Measurements from ENCODE around the gene PCDH15. TPM values are rescaled to one million over a fixed set of nuclear protein-coding genes. Genes with fewer than 3 reads are reported as not detected.

PCDH15 gene
- total RNA-seq (0.14 TPM), polyA plus RNA-seq (0.09 TPM)
- long read RNA-seq, donor 1, result 0 reads
- long read RNA-seq, donor 2, result 0 reads
- long read RNA-seq, donor 3, result 0 reads
- long read RNA-seq, donor 4, result 0 reads
- long read RNA-seq, donor 5, result 0 reads
- long read RNA-seq, donor 6, result 0 reads
- long read RNA-seq, donor 7, result 0 reads
- long read RNA-seq, donor 8, result 0 reads
- long read RNA-seq, donor 9, result 0 reads
- long read RNA-seq, donor 10, result 0 reads

GRCh38 chr10:54800741-54801421, at the start of gene PCDH15:
Gene PCDH15, minus strand, starts transcription at chr10:54801231. Its CDS starts 136,969 bp downstream, at chr10:54664262.
- no peaks in the 10 kb centered on the region for H3K4me1 ChIP-seq (ENCODE audit: control insufficient read depth in 2 of 2, insufficient read depth in 2 of 2, low read length in 2 of 2)
- no peaks in the 10 kb centered on the region for H3K9me3 ChIP-seq (ENCODE audit: control insufficient read depth in 2 of 2, insufficient read depth in 1 of 2, low read length in 1 of 2)
- H3K36me3 ChIP-seq (ENCODE audit: control insufficient read depth in 2 of 2, insufficient read depth in 2 of 2, low read length in 1 of 2), result no peaks in the 10 kb centered on the region
- 43% methylated on average over 10 of the region's 10 CpGs for WGBS
- no peak within 1 kb of the TSS for H3K4me3 ChIP-seq (ENCODE audit: low read length in 2 of 2)
- no peak within 1 kb of the TSS for H3K27ac ChIP-seq (ENCODE audit: low read depth in 1 of 2, low read length in 1 of 2)
- H3K27me3 ChIP-seq (ENCODE audit: control insufficient read depth in 2 of 2, insufficient read depth in 1 of 2, low read length in 1 of 2), result no peaks in the 10 kb centered on the region
- peak in 1 of 9 donors; percentile 3 for DNase-seq (ENCODE audit: low read depth in 6 of 9, low spot score in 9 of 9)

GRCh38 chr10:54843932-54844331, 42.9 kb upstream of the PCDH15 start:
- no peaks in the 10 kb centered on the region for H3K36me3 ChIP-seq (ENCODE audit: control insufficient read depth in 2 of 2, insufficient read depth in 2 of 2, low read length in 1 of 2)
- H3K27ac ChIP-seq (ENCODE audit: low read depth in 1 of 2, low read length in 1 of 2), result no peak overlapping the region
- no peaks in the 10 kb centered on the region for H3K27me3 ChIP-seq (ENCODE audit: control insufficient read depth in 2 of 2, insufficient read depth in 1 of 2, low read length in 1 of 2)
- H3K4me1 ChIP-seq (ENCODE audit: control insufficient read depth in 2 of 2, insufficient read depth in 2 of 2, low read length in 2 of 2), result no peaks in the 10 kb centered on the region
- no peak overlapping the region for H3K4me3 ChIP-seq (ENCODE audit: low read length in 2 of 2)
- no peaks in the 10 kb centered on the region for H3K9me3 ChIP-seq (ENCODE audit: control insufficient read depth in 2 of 2, insufficient read depth in 1 of 2, low read length in 1 of 2)
- no peak for DNase-seq (ENCODE audit: low read depth in 6 of 9, low spot score in 9 of 9)

- Histone ChIP-seq H3K27ac (ENCODE audit: low read depth in 1 of 2, low read length in 1 of 2) (no peak overlapping the region), H3K27me3 (ENCODE audit: control insufficient read depth in 2 of 2, insufficient read depth in 1 of 2, low read length in 1 of 2) (no peaks in the 10 kb centered on the region), H3K9me3 (ENCODE audit: control insufficient read depth in 2 of 2, insufficient read depth in 1 of 2, low read length in 1 of 2) (no peaks in the 10 kb centered on the region), H3K4me3 (ENCODE audit: low read length in 2 of 2) (no peak overlapping the region), H3K4me1 (ENCODE audit: control insufficient read depth in 2 of 2, insufficient read depth in 2 of 2, low read length in 2 of 2) (no peaks in the 10 kb centered on the region), H3K36me3 (ENCODE audit: control insufficient read depth in 2 of 2, insufficient read depth in 2 of 2, low read length in 1 of 2) (no peaks in the 10 kb centered on the region)
- 84% methylated on average over 5 of the region's 5 CpGs for whole genome bisulfite sequencing
- no peak for DNase-seq (ENCODE audit: low read depth in 6 of 9, low spot score in 9 of 9)
These were observed 42.1 kb upstream of the PCDH15 start for GRCh38 chr10:54843085-54843646.

GRCh38 chr10:54837479-54837878, 36.4 kb upstream of the PCDH15 start:
- no peak overlapping the region for H3K4me3 ChIP-seq (ENCODE audit: low read length in 2 of 2)
- H3K27me3 ChIP-seq (ENCODE audit: control insufficient read depth in 2 of 2, insufficient read depth in 1 of 2, low read length in 1 of 2), result no peaks in the 10 kb centered on the region
- H3K9me3 ChIP-seq (ENCODE audit: control insufficient read depth in 2 of 2, insufficient read depth in 1 of 2, low read length in 1 of 2), result no peaks in the 10 kb centered on the region
- H3K4me1 ChIP-seq (ENCODE audit: control insufficient read depth in 2 of 2, insufficient read depth in 2 of 2, low read length in 2 of 2), result no peaks in the 10 kb centered on the region
- no peak for DNase-seq (ENCODE audit: low read depth in 6 of 9, low spot score in 9 of 9)
- H3K36me3 ChIP-seq (ENCODE audit: control insufficient read depth in 2 of 2, insufficient read depth in 2 of 2, low read length in 1 of 2), result no peaks in the 10 kb centered on the region
- no peak overlapping the region for H3K27ac ChIP-seq (ENCODE audit: low read depth in 1 of 2, low read length in 1 of 2)
- 86% methylated on average over 5 of the region's 5 CpGs for WGBS

- no peak overlapping the region for H3K27ac ChIP-seq (ENCODE audit: low read depth in 1 of 2, low read length in 1 of 2)
- H3K36me3 ChIP-seq (ENCODE audit: control insufficient read depth in 2 of 2, insufficient read depth in 2 of 2, low read length in 1 of 2), result no peaks in the 10 kb centered on the region
- 47% methylated on average over 2 of the region's 2 CpGs for WGBS
- no peaks in the 10 kb centered on the region for H3K9me3 ChIP-seq (ENCODE audit: control insufficient read depth in 2 of 2, insufficient read depth in 1 of 2, low read length in 1 of 2)
- no peaks in the 10 kb centered on the region for H3K4me1 ChIP-seq (ENCODE audit: control insufficient read depth in 2 of 2, insufficient read depth in 2 of 2, low read length in 2 of 2)
- no peak for DNase-seq (ENCODE audit: low read depth in 6 of 9, low spot score in 9 of 9)
- no peaks in the 10 kb centered on the region for H3K27me3 ChIP-seq (ENCODE audit: control insufficient read depth in 2 of 2, insufficient read depth in 1 of 2, low read length in 1 of 2)
- H3K4me3 ChIP-seq (ENCODE audit: low read length in 2 of 2), result no peak overlapping the region
These were observed 32.0 kb upstream of the PCDH15 start for GRCh38 chr10:54833029-54833428.

GRCh38 chr10:54826994-54827560, 26.0 kb upstream of the PCDH15 start:
- Histone ChIP-seq H3K4me3 (ENCODE audit: low read length in 2 of 2) (no peak overlapping the region), H3K27ac (ENCODE audit: low read depth in 1 of 2, low read length in 1 of 2) (no peak overlapping the region), H3K27me3 (ENCODE audit: control insufficient read depth in 2 of 2, insufficient read depth in 1 of 2, low read length in 1 of 2) (no peaks in the 10 kb centered on the region), H3K4me1 (ENCODE audit: control insufficient read depth in 2 of 2, insufficient read depth in 2 of 2, low read length in 2 of 2) (no peaks in the 10 kb centered on the region), H3K36me3 (ENCODE audit: control insufficient read depth in 2 of 2, insufficient read depth in 2 of 2, low read length in 1 of 2) (no peaks in the 10 kb centered on the region), H3K9me3 (ENCODE audit: control insufficient read depth in 2 of 2, insufficient read depth in 1 of 2, low read length in 1 of 2) (no peaks in the 10 kb centered on the region)
- 84% methylated on average over 1 of the region's 1 CpG for WGBS
- DNase-seq (ENCODE audit: low read depth in 6 of 9, low spot score in 9 of 9), result no peak

GRCh38 chr10:54815583-54815982, 14.6 kb upstream of the PCDH15 start:
- Histone ChIP-seq H3K27me3 (ENCODE audit: control insufficient read depth in 2 of 2, insufficient read depth in 1 of 2, low read length in 1 of 2) (no peaks in the 10 kb centered on the region), H3K4me3 (ENCODE audit: low read length in 2 of 2) (no peak overlapping the region), H3K27ac (ENCODE audit: low read depth in 1 of 2, low read length in 1 of 2) (no peak overlapping the region), H3K36me3 (ENCODE audit: control insufficient read depth in 2 of 2, insufficient read depth in 2 of 2, low read length in 1 of 2) (no peaks in the 10 kb centered on the region), H3K9me3 (ENCODE audit: control insufficient read depth in 2 of 2, insufficient read depth in 1 of 2, low read length in 1 of 2) (no peaks in the 10 kb centered on the region), H3K4me1 (ENCODE audit: control insufficient read depth in 2 of 2, insufficient read depth in 2 of 2, low read length in 2 of 2) (no peaks in the 10 kb centered on the region)
- WGBS, result 88% methylated on average over 2 of the region's 2 CpGs
- DNase-seq (ENCODE audit: low read depth in 6 of 9, low spot score in 9 of 9), result no peak

- 96% methylated on average over 1 of the region's 1 CpG for WGBS
- H3K4me1 ChIP-seq (ENCODE audit: control insufficient read depth in 2 of 2, insufficient read depth in 2 of 2, low read length in 2 of 2), result no peaks in the 10 kb centered on the region
- H3K36me3 ChIP-seq (ENCODE audit: control insufficient read depth in 2 of 2, insufficient read depth in 2 of 2, low read length in 1 of 2), result no peaks in the 10 kb centered on the region
- H3K27ac ChIP-seq (ENCODE audit: low read depth in 1 of 2, low read length in 1 of 2), result no peak overlapping the region
- no peak for DNase-seq (ENCODE audit: low read depth in 6 of 9, low spot score in 9 of 9)
- H3K27me3 ChIP-seq (ENCODE audit: control insufficient read depth in 2 of 2, insufficient read depth in 1 of 2, low read length in 1 of 2), result no peaks in the 10 kb centered on the region
- H3K4me3 ChIP-seq (ENCODE audit: low read length in 2 of 2), result no peak overlapping the region
- H3K9me3 ChIP-seq (ENCODE audit: control insufficient read depth in 2 of 2, insufficient read depth in 1 of 2, low read length in 1 of 2), result no peaks in the 10 kb centered on the region
These were observed 7.3 kb upstream of the PCDH15 start for GRCh38 chr10:54808186-54808935.

GRCh38 chr10:54799506-54799905, 1.5 kb downstream of the PCDH15 start:
- WGBS, result 78% methylated on average over 1 of the region's 1 CpG
- H3K36me3 ChIP-seq (ENCODE audit: control insufficient read depth in 2 of 2, insufficient read depth in 2 of 2, low read length in 1 of 2), result no peaks in the 10 kb centered on the region
- no peaks in the 10 kb centered on the region for H3K4me1 ChIP-seq (ENCODE audit: control insufficient read depth in 2 of 2, insufficient read depth in 2 of 2, low read length in 2 of 2)
- H3K27me3 ChIP-seq (ENCODE audit: control insufficient read depth in 2 of 2, insufficient read depth in 1 of 2, low read length in 1 of 2), result no peaks in the 10 kb centered on the region
- H3K4me3 ChIP-seq (ENCODE audit: low read length in 2 of 2), result no peak overlapping the region
- DNase-seq (ENCODE audit: low read depth in 6 of 9, low spot score in 9 of 9), result no peak
- H3K27ac ChIP-seq (ENCODE audit: low read depth in 1 of 2, low read length in 1 of 2), result no peak overlapping the region
- H3K9me3 ChIP-seq (ENCODE audit: control insufficient read depth in 2 of 2, insufficient read depth in 1 of 2, low read length in 1 of 2), result no peaks in the 10 kb centered on the region

All from thymus (tissue), 14 donors.